ENCODE data around the gene MAP3K12.

MAP3K12 gene

DNA sequence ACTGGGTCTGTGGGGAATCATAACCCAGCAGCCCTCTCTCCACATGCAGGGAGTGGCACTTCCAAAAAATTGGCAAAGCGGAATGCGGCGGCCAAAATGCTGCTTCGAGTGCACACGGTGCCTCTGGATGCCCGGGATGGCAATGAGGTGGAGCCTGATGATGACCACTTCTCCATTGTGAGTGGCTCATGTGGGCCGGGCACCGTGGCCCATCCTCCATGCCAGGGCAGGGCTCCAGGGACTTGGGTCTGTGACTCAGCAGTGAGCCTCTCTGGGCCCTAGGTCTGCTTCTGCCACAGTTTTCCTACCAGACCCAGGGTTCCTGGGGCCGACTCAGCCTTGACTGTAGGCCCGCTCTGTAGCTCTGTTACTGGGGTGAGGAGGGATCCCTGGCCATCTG lies 5.8 kb upstream of the MAP3K12 start:
- no peak for DNase-seq (ENCODE audit: low spot score in 2 of 2)
- H3K4me1 ChIP-seq = peaks cover 11% of the 10 kb centered on the region
- peaks cover 16% of the 10 kb centered on the region for H3K36me3 ChIP-seq (replicated peaks)
- in situ Hi-C loops (cut with MboI; ENCODE audit: low sequenced_read_pairs) = loop anchor here (10.0 kb wide), 1 partner anchor 180 kb away; the partner anchor contains the start of gene AAAS
- H3K9me3 ChIP-seq = no peaks in the 10 kb centered on the region
- no peak overlapping the region for H3K4me3 ChIP-seq
- no peaks in the 10 kb centered on the region for H3K27me3 ChIP-seq (ENCODE audit: low read depth)

DNA sequence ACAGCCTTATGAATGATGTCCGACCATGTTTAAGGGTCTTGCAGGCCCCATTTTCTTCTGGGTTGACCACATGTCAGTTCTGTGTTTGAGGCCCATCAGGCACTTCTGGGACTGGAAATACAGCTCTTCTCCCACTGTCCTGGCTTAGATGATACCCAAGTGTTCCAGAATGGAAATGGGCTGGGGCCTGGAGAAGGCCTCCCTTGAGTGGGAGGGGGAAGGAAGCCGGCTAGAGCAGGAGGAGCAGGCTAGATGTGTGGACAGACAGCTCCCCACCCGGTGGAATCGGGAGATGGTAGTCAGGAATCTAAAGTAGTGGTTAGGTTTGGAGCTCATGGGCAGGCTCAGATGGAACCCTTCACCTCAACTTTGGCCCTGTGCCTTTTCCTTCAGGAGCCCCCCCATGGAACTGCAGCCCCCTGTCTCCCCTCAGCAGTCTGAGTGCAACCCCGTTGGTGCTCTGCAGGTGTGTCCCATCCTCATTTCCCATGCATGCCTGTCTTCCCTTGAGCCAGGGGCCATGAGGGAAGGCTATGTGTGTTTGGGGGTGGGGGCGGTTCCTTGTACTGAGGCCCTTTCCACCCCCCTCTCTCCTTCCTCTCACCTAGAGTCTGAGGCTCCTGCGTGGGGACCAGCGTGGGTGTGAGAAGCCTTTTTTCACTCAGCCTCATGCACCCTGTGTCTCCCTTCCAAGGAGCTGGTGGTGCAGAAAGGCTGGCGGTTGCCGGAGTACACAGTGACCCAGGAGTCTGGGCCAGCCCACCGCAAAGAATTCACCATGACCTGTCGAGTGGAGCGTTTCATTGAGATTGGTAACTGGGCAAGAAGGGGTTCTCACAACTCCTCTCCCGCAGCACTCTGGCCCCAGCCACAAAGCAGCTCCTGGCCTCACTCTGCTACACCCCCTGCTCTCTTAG lies 5.0 kb upstream of the MAP3K12 start:
- Histone ChIP-seq H3K36me3 (replicated peaks) (peaks cover 16% of the 10 kb centered on the region), H3K4me1 (peaks cover 16% of the 10 kb centered on the region), H3K27me3 (ENCODE audit: low read depth) (no peaks in the 10 kb centered on the region), H3K9me3 (no peaks in the 10 kb centered on the region), H3K4me3 (no peak overlapping the region)
- DNase-seq (ENCODE audit: low spot score in 2 of 2) = no peak
- in situ Hi-C loops (cut with MboI; ENCODE audit: low sequenced_read_pairs) = loop anchor here (10.0 kb wide), 1 partner anchor 179 kb away; the partner anchor contains the start of gene AAAS

DNA sequence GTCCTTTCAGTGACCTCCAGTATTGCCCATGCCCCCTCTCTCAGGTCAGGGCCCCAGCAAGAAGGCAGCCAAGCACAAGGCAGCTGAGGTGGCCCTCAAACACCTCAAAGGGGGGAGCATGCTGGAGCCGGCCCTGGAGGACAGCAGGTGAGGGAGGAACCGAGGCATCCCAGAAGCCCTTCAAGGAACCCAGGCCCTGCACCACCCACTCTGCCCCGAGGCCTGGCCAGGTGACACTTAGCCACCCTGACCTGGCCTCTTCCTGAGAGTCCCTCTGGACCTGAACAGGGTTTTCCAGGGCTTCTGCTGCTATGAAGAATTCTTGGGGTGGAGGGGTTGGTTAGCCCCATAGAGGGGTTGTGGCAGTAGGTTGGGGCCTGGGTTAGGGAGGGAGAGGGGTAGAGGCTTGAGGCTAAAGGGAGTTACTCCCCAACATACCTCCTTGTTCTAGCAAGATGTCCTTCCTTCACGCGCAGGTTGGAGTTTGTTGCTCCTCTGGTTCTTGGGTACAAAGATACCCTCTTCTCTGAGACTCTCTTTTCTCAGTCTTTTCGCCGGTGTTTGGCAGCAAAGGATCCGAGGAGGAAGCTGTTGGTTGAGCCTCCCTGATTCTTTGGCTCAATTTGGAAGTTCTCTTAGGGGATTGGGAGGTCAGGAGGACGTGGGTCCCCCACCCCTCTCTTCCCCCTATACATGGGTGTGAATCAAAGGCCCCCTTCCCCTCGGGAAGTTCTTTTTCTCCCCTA lies 3.9 kb upstream of the MAP3K12 start:
- Histone ChIP-seq H3K27me3 (ENCODE audit: low read depth) (no peaks in the 10 kb centered on the region), H3K36me3 (replicated peaks) (peaks cover 16% of the 10 kb centered on the region), H3K4me1 (peaks cover 16% of the 10 kb centered on the region), H3K9me3 (no peaks in the 10 kb centered on the region), H3K4me3 (no peak overlapping the region)
- DNase-seq (ENCODE audit: low spot score in 2 of 2) = no peak
- in situ Hi-C loops (cut with MboI; ENCODE audit: low sequenced_read_pairs) = loop anchor here (10.0 kb wide), 1 partner anchor 178 kb away; the partner anchor contains the start of gene AAAS

DNA sequence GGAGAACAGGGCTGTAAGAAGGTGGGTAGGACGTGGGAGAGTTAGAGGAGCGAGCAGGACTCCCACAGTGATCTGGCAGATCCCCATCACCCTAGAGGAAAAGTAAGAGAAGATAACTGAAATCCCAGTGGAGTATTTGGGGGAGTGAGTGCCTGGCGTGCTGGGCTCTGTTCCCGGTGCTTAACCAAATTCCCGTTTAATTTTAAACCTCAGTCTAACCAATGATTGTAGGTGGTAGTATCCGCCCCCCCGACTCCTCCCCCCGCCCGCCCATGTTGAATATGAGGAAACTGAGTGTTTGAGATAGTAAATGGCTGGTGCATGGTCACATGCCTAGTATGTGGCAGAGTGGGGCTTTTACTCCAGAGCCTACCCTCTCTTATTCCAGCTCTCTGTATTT lies 3.1 kb upstream of the MAP3K12 start:
- in situ Hi-C loops (cut with MboI; ENCODE audit: low sequenced_read_pairs) = loop anchor here (10.0 kb wide), 1 partner anchor 178 kb away; the partner anchor contains the start of gene AAAS
- Histone ChIP-seq H3K27me3 (ENCODE audit: low read depth) (no peaks in the 10 kb centered on the region), H3K36me3 (replicated peaks) (peaks cover 16% of the 10 kb centered on the region), H3K9me3 (no peaks in the 10 kb centered on the region), H3K4me1 (peaks cover 16% of the 10 kb centered on the region), H3K4me3 (peak overlapping the region; percentile 66)
- no peak for DNase-seq (ENCODE audit: low spot score in 2 of 2)

DNA sequence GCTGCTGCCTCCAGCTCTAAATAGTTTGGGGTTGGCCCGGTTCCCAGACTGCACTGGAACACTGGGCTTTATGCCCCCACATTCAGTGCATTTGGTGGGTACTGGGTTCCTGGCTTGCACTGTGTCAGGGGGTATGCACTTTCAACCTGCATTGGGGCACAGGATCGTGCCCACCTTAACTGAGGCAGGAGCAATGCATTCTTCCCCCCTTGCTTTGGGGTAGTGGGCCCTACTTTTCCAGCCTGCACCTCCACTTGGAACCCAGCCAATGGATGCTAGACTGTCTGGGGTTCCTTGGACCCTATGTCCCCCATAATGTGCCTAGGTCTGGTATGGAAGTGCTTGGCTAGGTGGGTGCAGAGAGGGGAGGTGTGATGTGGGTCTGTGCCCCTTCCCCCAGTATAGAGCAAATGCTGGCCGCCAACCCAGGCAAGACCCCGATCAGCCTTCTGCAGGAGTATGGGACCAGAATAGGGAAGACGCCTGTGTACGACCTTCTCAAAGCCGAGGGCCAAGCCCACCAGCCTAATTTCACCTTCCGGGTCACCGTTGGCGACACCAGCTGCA lies 2.4 kb upstream of the MAP3K12 start:
- no peaks in the 10 kb centered on the region for H3K27me3 ChIP-seq (ENCODE audit: low read depth)
- in situ Hi-C loops (cut with MboI; ENCODE audit: low sequenced_read_pairs) = loop anchor here (10.0 kb wide), 1 partner anchor 177 kb away; the partner anchor contains the start of gene AAAS

DNA sequence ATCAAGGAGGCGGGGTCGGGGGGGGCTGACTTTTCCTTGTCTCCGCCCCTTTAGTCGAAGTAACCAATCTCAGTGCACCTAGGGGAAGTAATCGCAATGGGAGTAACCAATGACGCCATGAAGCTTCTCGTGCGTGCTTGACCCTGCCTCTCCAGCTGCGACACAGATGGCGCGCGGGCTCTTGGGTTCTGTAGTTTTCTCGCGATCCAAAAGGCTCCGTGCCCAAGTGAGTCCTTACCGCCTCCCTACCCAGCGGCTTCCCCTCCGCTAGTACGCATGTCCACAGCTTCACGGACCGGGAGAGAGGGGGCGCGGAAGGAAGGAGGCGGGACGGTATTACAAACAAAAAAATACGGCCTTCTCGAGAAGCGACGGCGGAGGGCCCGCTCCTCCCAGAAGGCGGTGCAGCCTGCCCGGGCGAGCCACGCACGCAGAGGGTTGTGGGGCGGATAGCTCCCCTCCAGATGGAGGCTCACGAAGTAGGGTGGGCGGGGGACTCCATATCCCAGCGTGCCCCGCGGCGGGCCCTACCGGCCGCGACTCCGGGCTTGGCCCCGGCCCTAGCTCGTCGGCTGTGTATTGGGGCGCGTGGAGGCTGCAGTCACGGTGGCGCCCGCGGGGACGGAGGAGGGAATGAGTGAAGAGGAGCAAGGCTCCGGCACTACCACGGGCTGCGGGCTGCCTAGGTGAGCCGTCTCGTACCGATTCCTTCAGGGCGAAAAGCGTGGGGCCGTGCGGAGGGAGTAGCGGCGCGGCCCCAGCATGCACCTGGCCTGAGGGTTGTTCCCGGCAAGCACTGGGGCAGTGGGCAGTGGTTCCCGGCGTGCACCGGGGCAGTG lies 1.7 kb upstream of the MAP3K12 start, which contains the start of gene TARBP2:
Gene TARBP2 (plus strand): TSS at position 508 of the 839 bp plus-strand sequence. CDS start 126 bp downstream, at position 634.
- in situ Hi-C loops (cut with MboI; ENCODE audit: low sequenced_read_pairs) = loop anchor here (10.0 kb wide), 1 partner anchor 176 kb away; the partner anchor contains the start of gene AAAS
- Histone ChIP-seq H3K27me3 (ENCODE audit: low read depth) (no peaks in the 10 kb centered on the region), H3K4me3 (peak within 1 kb of the TSS; percentile 66), H3K4me1 (peaks cover 18% of the 10 kb centered on the region), H3K36me3 (replicated peaks) (peaks cover 6% of the 10 kb centered on the region), H3K9me3 (no peaks in the 10 kb centered on the region)
- DNase-seq (ENCODE audit: low spot score in 2 of 2) = peak; percentile 98

More for the DNA sequence above, 2.4 kb upstream of the MAP3K12 start:
- Histone ChIP-seq H3K9me3 (no peaks in the 10 kb centered on the region), H3K4me1 (peaks cover 16% of the 10 kb centered on the region), H3K36me3 (replicated peaks) (peaks cover 13% of the 10 kb centered on the region), H3K4me3 (peak overlapping the region; percentile 66)
- DNase-seq (ENCODE audit: low spot score in 2 of 2) = no peak

DNA sequence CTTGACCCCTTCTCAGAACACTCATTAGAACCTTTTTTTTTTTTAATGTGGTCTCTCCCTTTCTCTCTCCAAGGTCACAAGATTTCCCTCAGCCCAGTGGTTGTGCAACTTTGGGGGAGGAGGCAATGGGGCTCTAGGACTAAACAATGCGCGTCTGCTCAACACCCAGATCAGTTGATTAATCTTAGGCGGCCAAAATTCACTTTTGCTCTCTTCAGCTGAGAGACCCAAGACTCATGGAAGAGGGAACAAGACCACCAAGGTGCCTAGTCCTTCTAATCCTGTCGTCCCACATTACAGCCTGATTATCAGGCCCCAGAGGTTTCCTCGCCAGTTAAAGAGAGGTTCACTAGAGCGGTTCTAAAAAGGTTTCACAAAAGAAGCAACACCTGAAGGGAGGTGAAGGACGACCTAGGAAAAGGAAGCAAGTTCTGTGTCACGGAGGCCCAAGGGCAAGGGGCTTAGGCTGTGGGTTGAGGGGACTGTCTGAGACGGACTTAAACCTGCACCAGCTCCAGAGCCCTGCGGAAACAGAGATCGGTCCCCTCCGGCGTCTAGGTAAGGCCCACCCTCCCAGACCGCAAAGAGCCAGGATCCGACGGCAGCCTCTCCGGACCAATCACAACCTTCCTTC lies 1.0 kb upstream of the MAP3K12 start:
- Histone ChIP-seq H3K36me3 (replicated peaks) (peaks cover 5% of the 10 kb centered on the region; the same call in 1 of the 2 replicates), H3K9me3 (no peaks in the 10 kb centered on the region), H3K27me3 (ENCODE audit: low read depth) (no peaks in the 10 kb centered on the region), H3K4me3 (peak overlapping the region; percentile 66), H3K4me1 (peaks cover 18% of the 10 kb centered on the region)
- in situ Hi-C loops (cut with MboI; ENCODE audit: low sequenced_read_pairs) = loop anchor here (10.0 kb wide), 1 partner anchor 175 kb away; the partner anchor contains the start of gene AAAS
- DNase-seq (ENCODE audit: low spot score in 2 of 2) = no peak

DNA sequence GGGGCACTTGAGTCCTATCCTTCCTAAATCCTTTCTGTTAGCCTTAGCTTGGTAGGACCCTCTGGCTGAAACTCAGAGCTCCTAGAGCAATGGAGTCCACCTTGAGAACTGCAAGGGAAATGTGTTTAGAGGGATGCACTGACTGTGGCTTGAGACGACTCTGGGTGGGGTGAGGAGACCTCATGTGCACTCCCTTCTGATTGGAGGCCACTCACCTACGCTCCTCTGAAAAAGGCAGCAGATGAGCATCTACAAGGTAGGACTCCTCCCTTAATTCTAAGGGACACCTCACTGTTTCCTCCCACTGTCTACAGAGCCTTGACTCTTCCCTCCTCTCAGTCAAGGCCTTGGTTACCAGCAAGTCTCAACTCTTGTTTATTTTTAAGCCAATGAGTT lies 1.0 kb downstream of the MAP3K12 start:
- H3K9me3 ChIP-seq = no peaks in the 10 kb centered on the region
- H3K4me1 ChIP-seq = peaks cover 22% of the 10 kb centered on the region
- DNase-seq (ENCODE audit: low spot score in 2 of 2) = no peak
- H3K4me3 ChIP-seq = no peak overlapping the region
- in situ Hi-C loops (cut with MboI; ENCODE audit: low sequenced_read_pairs) = no loop called here
- no peaks in the 10 kb centered on the region for H3K36me3 ChIP-seq (replicated peaks)
- H3K27me3 ChIP-seq (ENCODE audit: low read depth) = no peaks in the 10 kb centered on the region

DNA sequence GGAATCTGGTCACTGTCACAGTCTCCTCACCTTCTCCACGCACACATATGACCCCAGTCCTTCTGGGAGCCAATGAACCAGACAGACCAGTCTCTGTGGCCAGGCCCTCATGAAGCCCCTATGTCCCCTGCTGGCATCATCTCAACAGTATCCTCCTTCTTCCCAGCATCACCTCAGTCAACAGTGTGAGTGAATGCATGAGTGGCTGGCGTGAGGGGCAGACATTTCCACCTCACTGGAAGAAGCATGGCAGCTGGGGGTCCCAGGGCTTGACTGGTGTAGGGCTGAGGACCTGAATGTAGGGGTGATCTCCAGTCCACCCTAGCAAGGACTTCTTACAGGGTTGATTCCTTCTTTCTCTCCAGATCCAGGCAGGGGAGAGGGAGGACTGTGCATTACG lies 1.8 kb downstream of the MAP3K12 start:
- H3K4me1 ChIP-seq = peaks cover 23% of the 10 kb centered on the region
- H3K27me3 ChIP-seq (ENCODE audit: low read depth) = no peaks in the 10 kb centered on the region
- no peaks in the 10 kb centered on the region for H3K9me3 ChIP-seq
- no peaks in the 10 kb centered on the region for H3K36me3 ChIP-seq (replicated peaks)
- no peak overlapping the region for H3K4me3 ChIP-seq
- in situ Hi-C loops (cut with MboI; ENCODE audit: low sequenced_read_pairs) = no loop called here
- no peak for DNase-seq (ENCODE audit: low spot score in 2 of 2)

DNA sequence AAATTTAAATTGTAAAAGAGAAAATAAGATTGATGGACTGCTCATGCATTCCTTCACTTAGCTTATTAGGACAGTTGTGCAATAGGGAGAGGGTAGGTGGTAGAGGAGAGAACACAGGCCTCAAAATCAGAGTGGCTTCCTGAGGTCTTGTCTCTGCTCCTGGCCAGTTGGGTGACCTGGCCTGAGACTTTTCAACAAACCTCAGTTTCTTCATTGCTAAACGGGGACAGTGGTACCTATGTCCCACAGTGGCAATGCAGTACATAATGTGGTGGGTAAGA lies 2.6 kb downstream of the MAP3K12 start:
- DNase-seq (ENCODE audit: low spot score in 2 of 2) = no peak
- H3K4me3 ChIP-seq = no peak overlapping the region
- H3K4me1 ChIP-seq = peaks cover 20% of the 10 kb centered on the region
- no peaks in the 10 kb centered on the region for H3K9me3 ChIP-seq
- H3K36me3 ChIP-seq (replicated peaks) = no peaks in the 10 kb centered on the region
- in situ Hi-C loops (cut with MboI; ENCODE audit: low sequenced_read_pairs) = no loop called here
- H3K27me3 ChIP-seq (ENCODE audit: low read depth) = no peaks in the 10 kb centered on the region

DNA sequence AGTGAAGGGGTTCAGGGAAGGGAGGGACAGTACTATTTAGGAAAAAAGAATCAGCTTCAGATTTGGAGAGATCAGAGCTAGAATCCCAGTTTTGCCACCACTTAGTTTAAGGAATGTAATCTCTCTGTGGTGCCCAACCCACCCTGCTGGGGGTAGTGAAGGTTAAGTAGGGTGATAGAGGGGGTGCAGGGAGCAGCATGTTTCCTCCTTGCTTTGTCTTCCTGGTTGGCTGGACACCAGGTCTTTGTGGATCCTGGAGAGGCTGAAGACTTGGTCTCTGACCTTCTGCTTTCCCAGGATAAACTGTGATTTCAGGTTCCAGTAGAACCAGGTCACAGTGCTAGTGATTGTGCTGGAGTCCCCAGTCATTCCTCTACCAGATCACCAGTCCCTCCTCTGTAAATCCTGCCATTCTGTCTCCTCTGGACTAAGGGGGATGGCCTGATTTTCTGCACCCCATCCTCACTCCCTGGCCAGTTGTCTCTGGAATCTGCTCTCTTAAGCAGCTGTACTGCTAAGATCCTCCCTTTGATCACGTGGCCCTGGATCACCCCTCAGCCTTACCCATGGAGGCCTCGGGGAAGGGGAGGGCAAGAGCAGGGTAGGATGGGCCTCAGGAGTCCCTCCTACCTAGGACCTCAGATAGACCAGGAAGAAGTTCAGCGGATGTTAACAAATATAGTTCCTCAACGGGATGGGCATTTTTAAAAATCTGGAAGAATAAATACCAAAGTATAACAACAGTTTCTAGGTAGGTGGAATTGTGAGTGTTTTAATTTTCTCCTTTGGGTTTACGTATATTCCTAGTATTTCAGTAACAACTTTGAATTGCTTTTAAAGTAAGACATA lies 3.1 kb downstream of the MAP3K12 start:
- Histone ChIP-seq H3K36me3 (replicated peaks) (no peaks in the 10 kb centered on the region), H3K4me1 (peaks cover 17% of the 10 kb centered on the region), H3K27me3 (ENCODE audit: low read depth) (no peaks in the 10 kb centered on the region), H3K4me3 (no peak overlapping the region), H3K9me3 (no peaks in the 10 kb centered on the region)
- peak in 1 of 2 experiments; percentile 64 for DNase-seq (ENCODE audit: low spot score in 2 of 2)
- in situ Hi-C loops (cut with MboI; ENCODE audit: low sequenced_read_pairs) = no loop called here

Measured in HAP-1 (cell line).